B cell (primary cell): ENCODE measurements around the gene PPP1R18. TPM values are rescaled to one million over a fixed set of nuclear protein-coding genes. Genes with fewer than 3 reads are reported as not detected.

Experiments used
- ATAC-seq: fragments of 200-7000 bp; cut with Tn5 transposase; one replicate; pipeline ENCODE4 v1.10.0; 2021; ENCODE audit warnings: low read depth, mild to moderate bottlenecking, moderate number of reproducible peaks, moderate library complexity
- CTCF ChIA-PET: fragments of 350-600 bp; sonication (Branson Sonifier 250); formaldehyde crosslinking; loops from one replicate; lab custom pipeline; 2021; ENCODE audit warnings: antibody characterized with exemption, inconsistent platforms; lab: Charles Lee
- POLR2A ChIA-PET: fragments of 350-600 bp; sonication (Branson Sonifier 250); formaldehyde crosslinking; loops from one replicate; lab custom pipeline; 2021; ENCODE audit warnings: antibody characterized with exemption; lab: Charles Lee
- DNase-seq: peaks from one replicate; pipeline ENCODE4 v3.0.0; 2013
- H2AFZ ChIP-seq: 2 replicates; pipeline ENCODE4 v1.6.1; 2012; ENCODE audit warnings: mild to moderate bottlenecking, low read depth, low read length; ENCODE audit not compliant: insufficient read depth, poor library complexity, severe bottlenecking
- H3K27ac ChIP-seq, 2 donors: 1 replicate in 1 of 2; 2 replicates in 1 of 2; pipeline ENCODE4 v1.5.1; 2012 to 2013; ENCODE audit warnings: low read length in 2 of 2, mild to moderate bottlenecking in 2 of 2, moderate library complexity in 1 of 2
- H3K27me3 ChIP-seq, 4 experiments: fragments of 200-600 bp in 1 of 4; sonication (generic) in 1 of 4; replicated peaks in 1 of 4; 1 replicate in 2 of 4; 2 replicates in 2 of 4; pipeline versions ENCODE4 v1.6.1 to v1.7.0; 2013 to 2016; ENCODE audit warnings: low read length in 3 of 4, mild to moderate bottlenecking in 2 of 4, mixed read lengths in 1 of 4, moderate library complexity in 1 of 4; ENCODE audit not compliant: insufficient read depth in 4 of 4, control insufficient read depth in 3 of 4; ENCODE audit errors: control extremely low read depth in 1 of 4
- H3K36me3 ChIP-seq, 2 experiments: replicated peaks in 1 of 2; 1 replicate in 1 of 2; 2 replicates in 1 of 2; pipeline versions ENCODE4 v1.6.1 to v1.7.1; 2013; ENCODE audit warnings: low read length in 1 of 2; ENCODE audit not compliant: insufficient read depth in 2 of 2, control insufficient read depth in 1 of 2; ENCODE audit errors: control extremely low read depth in 1 of 2, extremely low read depth in 1 of 2
- H3K4me1 ChIP-seq, 2 donors: fragments of 200-600 bp in 1 of 2; sonication (generic) in 1 of 2; 1 replicate in 1 of 2; 2 replicates in 1 of 2; pipeline versions ENCODE4 v1.5.1 to v1.6.1; 2013 to 2017; ENCODE audit warnings: low read length in 2 of 2; ENCODE audit not compliant: control insufficient read depth in 2 of 2, insufficient read depth in 2 of 2
- H3K4me2 ChIP-seq: replicated peaks from 2 replicates; pipeline ENCODE3; 2012; ENCODE audit warnings: mild to moderate bottlenecking, low read depth, low read length; ENCODE audit not compliant: poor library complexity, severe bottlenecking
- H3K4me3 ChIP-seq, 5 experiments: fragments of 200-600 bp in 1 of 5; sonication (generic) in 1 of 5; 1 replicate in 3 of 5; 2 replicates in 2 of 5; pipeline versions ENCODE4 v1.5.1 to v1.7.0; 2011 to 2016; ENCODE audit warnings: low read length in 4 of 5, mild to moderate bottlenecking in 4 of 5, low read depth in 2 of 5, control low read depth in 1 of 5, moderate library complexity in 1 of 5; ENCODE audit not compliant: insufficient read depth in 1 of 5; ENCODE audit errors: control extremely low read depth in 1 of 5, extremely low read depth in 1 of 5
- H3K79me2 ChIP-seq: fragments of 200-600 bp; sonication (generic); one replicate; pipeline ENCODE4 v1.6.0; 2016; ENCODE audit warnings: low read length; ENCODE audit not compliant: control insufficient read depth, insufficient read depth
- H3K9ac ChIP-seq: fragments of 200-600 bp; sonication (generic); 2 replicates; pipeline ENCODE4 v1.6.1; 2017; ENCODE audit warnings: mild to moderate bottlenecking, low read length, moderate library complexity
- H3K9me3 ChIP-seq, 3 donors: one replicate each; pipeline versions ENCODE4 v1.6.1 to v1.7.1; 2013; ENCODE audit warnings: low read length in 2 of 3; ENCODE audit not compliant: control insufficient read depth in 2 of 3, insufficient read depth in 1 of 3; ENCODE audit errors: control extremely low read depth in 1 of 3
- H4K20me1 ChIP-seq: 2 replicates; pipeline ENCODE4 v1.6.0; 2012; ENCODE audit warnings: mild to moderate bottlenecking, low read length; ENCODE audit not compliant: insufficient read depth, control insufficient read depth, poor library complexity, severe bottlenecking
- H3K27ac Mint-ChIP-seq: one replicate; pipeline ENCODE4 v1.8.0; 2021; ENCODE audit warnings: mixed read lengths
- H3K27me3 Mint-ChIP-seq: one replicate; pipeline ENCODE4 v1.8.0; 2021; ENCODE audit warnings: mixed read lengths
- H3K4me1 Mint-ChIP-seq: one replicate; pipeline ENCODE4 v1.8.0; 2021; ENCODE audit warnings: mixed read lengths
- H3K4me3 Mint-ChIP-seq: one replicate; pipeline ENCODE4 v1.8.0; 2021; ENCODE audit warnings: mixed read lengths
- H3K9me3 Mint-ChIP-seq: one replicate; pipeline ENCODE4 v1.8.0; 2022; ENCODE audit warnings: mixed read lengths; ENCODE audit not compliant: insufficient read depth
- CTCF ChIP-seq: fragments of 200-600 bp; IDR thresholded peaks from one replicate; pipeline ENCODE4 v1.8.0; 2022; ENCODE audit warnings: antibody characterized with exemption, mild to moderate bottlenecking
- EZH2 ChIP-seq: IDR thresholded peaks from 2 replicates; pipeline ENCODE4 v1.6.1; 2012; ENCODE audit warnings: borderline replicate concordance, low read depth, mild to moderate bottlenecking, moderate library complexity, low read length; ENCODE audit not compliant: insufficient read depth, poor library complexity, severe bottlenecking
- WGBS: methylation state at CpG from one replicate; pipeline ENCODE4 v1.1.5; 2013; ENCODE audit warnings: missing lambda C conversion rate; ENCODE audit not compliant: insufficient coverage; 5-methylcytosine and 5-hydroxymethylcytosine counted together
- intact Hi-C: fragments of 100-400 bp; cut with micrococcal nuclease; formaldehyde crosslinking; loops from one replicate; pipeline ENCODE4 v1.10.0; 2022
- polyA plus RNA-seq: library from polyadenylated mRNA; depleted of rRNA; stranded (reverse); fragments of >200 nt; gene quantifications from 2 replicates; pipeline ENCODE4 v1.2.3, GENCODE V29; 2012
- total RNA-seq, 2 donors: library from RNA; stranded (reverse); fragments of 120-200 nt in 1 of 2; gene quantifications; 1 replicate in 1 of 2; 2 replicates in 1 of 2; pipeline versions ENCODE4 v1.2.3 to v1.2.4, GENCODE V29; 2013 to 2022

The PPP1R18 gene
- total and polyA plus RNA-seq, 2 donors (not counting 1 experiment from before 2014, with no cell fraction given), result 113 to 125 TPM

- H3K9me3 ChIP-seq, result no peaks in the 10 kb centered on the region
- H3K4me3 Mint-ChIP-seq, result peak overlapping the region; percentile 97
- H3K27me3 ChIP-seq, result no peaks in the 10 kb centered on the region
- ChIA-PET POLR2A (interaction anchor here (0.6 to 8.7 kb wide), 6 partner anchors 10 to 844 kb away, joined by 3 to 216 read pairs (median 5); partner anchors contain the start of genes DHX16, MDC1, MRPS18B and PPP1R10), CTCF (interaction anchor here (0.6 to 19.8 kb wide), 8 partner anchors 8 to 199 kb away, joined by 3 to 963 read pairs (median 4); partner anchors contain the start of genes ATAT1, DHX16, MDC1 and NRM)
- H3K4me1 ChIP-seq, result peaks cover 39 to 42% of the 10 kb centered on the region in 2 donors
- H3K9ac ChIP-seq, result peak overlapping the region; percentile 98
- peaks cover 0 to 40% of the 10 kb centered on the region in 2 experiments for H3K36me3 ChIP-seq
- H3K27ac Mint-ChIP-seq, result peak overlapping the region; percentile 99
- WGBS, result 1% methylated on average over 6 of the region's 11 CpGs
- H3K27ac ChIP-seq, result peak overlapping the region; percentile 57 to 97
- no peaks in the 10 kb centered on the region for H3K9me3 Mint-ChIP-seq
- H2AFZ ChIP-seq, result peak overlapping the region; percentile 61
- ATAC-seq, result peak; percentile 58
- H3K4me2 ChIP-seq, result peak overlapping the region; percentile 100
- H3K4me3 ChIP-seq, result peak overlapping the region; percentile 91 to 100 (median 97)
- no peaks in the 10 kb centered on the region for H3K27me3 Mint-ChIP-seq
- H3K79me2 ChIP-seq, result peaks cover 94% of the 10 kb centered on the region
- H4K20me1 ChIP-seq, result peaks cover 86% of the 10 kb centered on the region
- TF ChIP-seq CTCF (no peak), EZH2 (no peak)
- peak; percentile 96 for DNase-seq
- intact Hi-C loops, result loop anchor here (1.0 kb wide), 4 partner anchors 8 to 65 kb away; partner anchors contain the start of genes DHX16, MDC1, MRPS18B and NRM
- peaks cover 60% of the 10 kb centered on the region for H3K4me1 Mint-ChIP-seq
Measured at GRCh38 chr6:30682143-30683117, 4.0 kb downstream of the PPP1R18 start.
